Suprapubic skin (tissue), 4 donors: ENCODE data around the gene SUGCT. TPM values are rescaled to one million over a fixed set of nuclear protein-coding genes. Genes with fewer than 3 reads are reported as not detected.

Source experiments
- DNase-seq, 2 donors: peaks; one replicate each; pipeline ENCODE4 v3.0.0-alpha.2; 2019; ENCODE audit warnings: low spot score in 2 of 2
- H3K27ac ChIP-seq: fragments of 200-600 bp; sonication (generic); one replicate; pipeline ENCODE4 v1.5.1; 2019
- H3K27me3 ChIP-seq: fragments of 200-600 bp; sonication (generic); one replicate; pipeline ENCODE4 v1.5.1; 2019
- H3K36me3 ChIP-seq: fragments of 200-600 bp; sonication (generic); one replicate; pipeline ENCODE4 v1.5.1; 2019
- H3K4me1 ChIP-seq: fragments of 200-600 bp; sonication (generic); one replicate; pipeline ENCODE4 v1.5.1; 2019
- H3K4me3 ChIP-seq: fragments of 200-600 bp; sonication (generic); one replicate; pipeline ENCODE4 v1.5.1; 2019; ENCODE audit warnings: mild to moderate bottlenecking
- H3K9me3 ChIP-seq: fragments of 200-600 bp; sonication (generic); one replicate; pipeline ENCODE4 v1.5.1; 2019
- CTCF ChIP-seq, 2 donors: fragments of 200-600 bp in 1 of 2; fragments of 450-650 bp in 1 of 2; sonication (generic) in 1 of 2; IDR thresholded peaks; one replicate each; pipeline ENCODE4 v1.5.1; 2016 to 2019; ENCODE audit warnings: antibody characterized with exemption in 2 of 2, mild to moderate bottlenecking in 1 of 2, moderate library complexity in 1 of 2
- EP300 ChIP-seq: sonication (generic); formaldehyde crosslinking; IDR thresholded peaks from one replicate; pipeline ENCODE4 v1.6.1; 2017; ENCODE audit warnings: antibody characterized with exemption
- POLR2A ChIP-seq, 2 donors: fragments of 450-650 bp; IDR thresholded peaks; one replicate each; pipeline ENCODE4 v1.6.1; 2017; ENCODE audit warnings: antibody characterized with exemption in 2 of 2, mild to moderate bottlenecking in 2 of 2, moderate library complexity in 2 of 2
- POLR2AphosphoS5 ChIP-seq, 3 donors: sonication (generic); formaldehyde crosslinking; IDR thresholded peaks; one replicate each; pipeline ENCODE4 v1.6.1; 2017; ENCODE audit warnings: antibody characterized with exemption in 3 of 3
- WGBS: methylation state at CpG from one replicate; pipeline ENCODE4 v1.1.5; 2018; 5-methylcytosine and 5-hydroxymethylcytosine counted together
- total RNA-seq, 4 donors: library from RNA; depleted of rRNA; stranded (reverse); fragments of >200 nt; gene quantifications; one replicate each; pipeline ENCODE4 v1.1.0, GENCODE V29; 2016

Gene SUGCT
- total RNA-seq, 4 donors from 2014 or later: 0.73 to 2.2 (median 0.98) TPM; not detected in 1

GRCh38 chr7:40826411-40827221 lies 691.8 kb downstream of the SUGCT start:
- H3K9me3 ChIP-seq: no peaks in the 10 kb centered on the region
- H3K27ac ChIP-seq: peak overlapping the region; percentile 46
- WGBS: 62% methylated on average over 3 of the region's 3 CpGs
- no peak for DNase-seq
- H3K36me3 ChIP-seq: no peaks in the 10 kb centered on the region
- no peaks in the 10 kb centered on the region for H3K27me3 ChIP-seq
- H3K4me1 ChIP-seq: peaks cover 12% of the 10 kb centered on the region
- no peak overlapping the region for H3K4me3 ChIP-seq
- TF ChIP-seq EP300 (no peak), POLR2A (IDR thresholded peaks at IDR 0.05) (no peak), POLR2AphosphoS5 (IDR thresholded peaks at IDR 0.05) (no peak), CTCF (IDR thresholded peaks at IDR 0.05) (no peak)

- Histone ChIP-seq H3K9me3 (no peaks in the 10 kb centered on the region), H3K36me3 (no peaks in the 10 kb centered on the region), H3K4me1 (peaks cover 12% of the 10 kb centered on the region), H3K4me3 (no peak overlapping the region), H3K27ac (peak overlapping the region; percentile 46), H3K27me3 (no peaks in the 10 kb centered on the region)
- 38% methylated on average over 10 of the region's 10 CpGs for WGBS
- TF ChIP-seq POLR2AphosphoS5 (IDR thresholded peaks at IDR 0.05): no peak
- no peak for DNase-seq
Observed at GRCh38 chr7:40827222-40828085, 692.6 kb downstream of the SUGCT start.

GRCh38 chr7:40828686-40829600 lies 694.1 kb downstream of the SUGCT start:
- no peak for DNase-seq
- 90% methylated on average over 10 of the region's 10 CpGs for WGBS
- H3K27ac ChIP-seq: no peak overlapping the region

GRCh38 chr7:40833191-40833887 lies 698.5 kb downstream of the SUGCT start:
- TF ChIP-seq POLR2A (IDR thresholded peaks at IDR 0.05) (no peak), CTCF (IDR thresholded peaks at IDR 0.05) (no peak), EP300 (no peak), POLR2AphosphoS5 (IDR thresholded peaks at IDR 0.05) (no peak)
- WGBS: 84% methylated on average over 3 of the region's 3 CpGs
- H3K4me3 ChIP-seq: no peak overlapping the region

More at GRCh38 chr7:40828686-40829600, 694.1 kb downstream of the SUGCT start:
- Histone ChIP-seq H3K4me1 (peaks cover 12% of the 10 kb centered on the region), H3K4me3 (no peak overlapping the region), H3K36me3 (no peaks in the 10 kb centered on the region), H3K9me3 (no peaks in the 10 kb centered on the region), H3K27me3 (no peaks in the 10 kb centered on the region)
- TF ChIP-seq EP300 (no peak), POLR2A (IDR thresholded peaks at IDR 0.05) (no peak), CTCF (IDR thresholded peaks at IDR 0.05) (no peak), POLR2AphosphoS5 (IDR thresholded peaks at IDR 0.05) (no peak)

GRCh38 chr7:40833888-40834234 lies 699.1 kb downstream of the SUGCT start:
- H3K27ac ChIP-seq: no peak overlapping the region
- DNase-seq: no peak
- H3K4me3 ChIP-seq: no peak overlapping the region
- H3K27me3 ChIP-seq: no peaks in the 10 kb centered on the region
- TF ChIP-seq CTCF (IDR thresholded peaks at IDR 0.05): no peak
- no peak for TF ChIP-seq POLR2AphosphoS5 (IDR thresholded peaks at IDR 0.05)
- TF ChIP-seq POLR2A (IDR thresholded peaks at IDR 0.05): no peak
- TF ChIP-seq EP300: no peak
- no peaks in the 10 kb centered on the region for H3K9me3 ChIP-seq
- H3K36me3 ChIP-seq: no peaks in the 10 kb centered on the region
- WGBS: 77% methylated on average over 2 of the region's 2 CpGs
- H3K4me1 ChIP-seq: no peaks in the 10 kb centered on the region

More at GRCh38 chr7:40833191-40833887, 698.5 kb downstream of the SUGCT start:
- no peaks in the 10 kb centered on the region for H3K36me3 ChIP-seq
- H3K9me3 ChIP-seq: no peaks in the 10 kb centered on the region
- H3K4me1 ChIP-seq: no peaks in the 10 kb centered on the region
- H3K27me3 ChIP-seq: no peaks in the 10 kb centered on the region
- no peak for DNase-seq
- no peak overlapping the region for H3K27ac ChIP-seq
